GM21390 (cell line): ENCODE results near the gene POGZ.
"Not testable (repeated sequence)": the region's sequence is repeated elsewhere in the genome, so short reads cannot be mapped to it uniquely, and the experiment has no call there.

ENCODE experiments used
- ATAC-seq: cut with Tn5 transposase; IDR thresholded peaks from one replicate; pipeline ENCODE4 v1.9.1; 2021; ENCODE audit not compliant: unreplicated experiment

POGZ gene

GRCh38 chr1:151425103-151425502 lies 34.2 kb downstream of the POGZ start:
- no peak for ATAC-seq

GRCh38 chr1:151419819-151420218 lies 39.5 kb downstream of the POGZ start:
- no peak for ATAC-seq

GRCh38 chr1:151418081-151418480 lies 41.2 kb downstream of the POGZ start:
- ATAC-seq, result no peak

GRCh38 chr1:151416231-151416630 lies 43.1 kb downstream of the POGZ start:
- no peak for ATAC-seq

GRCh38 chr1:151411884-151412283 lies 47.4 kb downstream of the POGZ start:
- ATAC-seq, result no peak

- no peak for ATAC-seq
These were observed 50.4 kb downstream of the POGZ start for GRCh38 chr1:151408891-151409290.

- no peak for ATAC-seq
These were observed 52.0 kb downstream of the POGZ start for GRCh38 chr1:151407304-151407703.

- ATAC-seq, result no peak
These were observed 53.1 kb downstream of the POGZ start for GRCh38 chr1:151406176-151406575.

GRCh38 chr1:151405187-151405951 lies 53.9 kb downstream of the POGZ start:
- ATAC-seq, result no peak

- ATAC-seq, result no peak
These were observed 55.7 kb downstream of the POGZ start for GRCh38 chr1:151403612-151404011.

- ATAC-seq, result no peak
These were observed 56.5 kb downstream of the POGZ start for GRCh38 chr1:151402764-151403163.

- ATAC-seq, result no peak
These were observed 57.4 kb downstream of the POGZ start for GRCh38 chr1:151401860-151402259.

GRCh38 chr1:151401125-151401788 lies 58.0 kb downstream of the POGZ start:
- ATAC-seq, result no peak

GRCh38 chr1:151399324-151400171 lies 59.7 kb downstream of the POGZ start, which contains the start of gene PSMB4:
PSMB4 (plus strand) TSS chr1:151399573; CDS start chr1:151399588, 15 bp downstream.
- peak; percentile 80 for ATAC-seq

- ATAC-seq, result not testable (repeated sequence)
These were observed 63.0 kb downstream of the POGZ start for GRCh38 chr1:151396265-151396664.

- no peak for ATAC-seq
These were observed 65.7 kb downstream of the POGZ start for GRCh38 chr1:151393583-151393982.

GRCh38 chr1:151391079-151391563 lies 68.2 kb downstream of the POGZ start:
- ATAC-seq, result no peak

- ATAC-seq, result not testable (repeated sequence)
These were observed 68.8 kb downstream of the POGZ start for GRCh38 chr1:151390221-151391078.

- no peak for ATAC-seq
These were observed 73.3 kb downstream of the POGZ start for GRCh38 chr1:151386002-151386401.

- no peak for ATAC-seq
These were observed 74.7 kb downstream of the POGZ start for GRCh38 chr1:151384584-151384983.
